ENCODE results near the gene RELN.

Gene RELN

GRCh38 chr7:103664577-103664976, 324.9 kb downstream of the RELN start:
- TF ChIP-seq HOXA7 (CRISPR knock-in tag; IDR thresholded peaks at IDR 0.05; ENCODE audit: borderline replicate concordance) (no peak), ZNF221 (tag by site-specific recombination; IDR thresholded peaks at IDR 0.05; ENCODE audit: borderline replicate concordance) (no peak), ZBTB1 (tag by site-specific recombination; IDR thresholded peaks at IDR 0.05) (no peak), ZNF473 (tag by site-specific recombination; IDR thresholded peaks at IDR 0.05) (no peak), ZNF501 (tag by site-specific recombination; IDR thresholded peaks at IDR 0.05) (no peak), ZNF214 (tag by site-specific recombination; IDR thresholded peaks at IDR 0.05; ENCODE audit: borderline replicate concordance) (no peak), ZNF174 (tag by site-specific recombination; IDR thresholded peaks at IDR 0.05) (no peak), ZNF768 (tag by site-specific recombination; IDR thresholded peaks at IDR 0.05) (no peak), ZNF175 (tag by site-specific recombination; IDR thresholded peaks at IDR 0.05) (no peak), ZBTB49 (tag by site-specific recombination; IDR thresholded peaks at IDR 0.05; ENCODE audit: low read depth) (no peak), GLIS1 (tag by site-specific recombination; IDR thresholded peaks at IDR 0.05) (no peak), ZBTB44 (tag by site-specific recombination; IDR thresholded peaks at IDR 0.05) (no peak), ZNF37A (tag by site-specific recombination; IDR thresholded peaks at IDR 0.05) (no peak), ZNF433 (tag by site-specific recombination; IDR thresholded peaks at IDR 0.05; ENCODE audit: low read depth) (no peak), ZFHX2 (tag by site-specific recombination; conservative IDR thresholded peaks at IDR 0.05) (no peak), ZSCAN18 (tag by site-specific recombination; IDR thresholded peaks at IDR 0.05) (no peak), ZNF404 (tag by site-specific recombination; IDR thresholded peaks at IDR 0.05) (no peak), SP7 (tag by site-specific recombination; IDR thresholded peaks at IDR 0.05) (no peak), ELK4 (IDR thresholded peaks at IDR 0.05; ENCODE audit: borderline replicate concordance, low read depth, low read length) (no peak), ZNF311 (tag by site-specific recombination; IDR thresholded peaks at IDR 0.05; ENCODE audit: borderline replicate concordance) (no peak)
- CTCF ChIA-PET, result interaction anchor here (0.6 to 0.7 kb wide), 2 partner anchors 167 to 1219 kb away, joined by 3 read pairs; no protein-coding TSS in a partner anchor
- no peak overlapping the region for H3K27ac ChIP-seq (ENCODE audit: extremely low read depth, low read depth, low read length)
- H3K4me3 ChIP-seq (ENCODE audit: low read depth, low read length), result no peak overlapping the region
- H3K4me1 ChIP-seq (ENCODE audit: control insufficient read depth, insufficient read depth, low read length), result no peaks in the 10 kb centered on the region
- no peaks in the 10 kb centered on the region for H3K36me3 ChIP-seq (ENCODE audit: control insufficient read depth in 2 of 2, insufficient read depth in 1 of 2, low read length in 2 of 2)
- POLR2A ChIA-PET, result no interaction called here
- no peaks in the 10 kb centered on the region for H3K9me3 ChIP-seq (ENCODE audit: control insufficient read depth, insufficient read depth, low read depth, low read length)

Measured in HEK293 (cell line).